Loucy (cell line): ENCODE measurements around the gene CHST2.

ENCODE experiments used
- H2AFZ ChIP-seq: fragments of 200-600 bp; sonication (generic); 2 replicates; pipeline ENCODE4 v1.6.0; 2016; ENCODE audit warnings: antibody characterized with exemption, mild to moderate bottlenecking, low read length, moderate library complexity
- H3F3A ChIP-seq: fragments of 200-600 bp; 2 replicates; pipeline ENCODE4 v1.6.0; 2016; ENCODE audit warnings: antibody characterized with exemption, low read depth, mild to moderate bottlenecking
- H3K27me3 ChIP-seq: fragments of 200-600 bp; sonication (generic); 2 replicates; pipeline ENCODE4 v1.6.1; 2014; ENCODE audit warnings: low read length, mild to moderate bottlenecking; ENCODE audit not compliant: insufficient read depth, poor library complexity, severe bottlenecking
- H3K36me3 ChIP-seq: fragments of 200-600 bp; sonication (generic); 2 replicates; pipeline ENCODE4 v1.6.1; 2016; ENCODE audit warnings: low read length; ENCODE audit not compliant: insufficient read depth
- H3K4me1 ChIP-seq: fragments of 200-600 bp; sonication (generic); 2 replicates; pipeline ENCODE4 v1.5.1; 2014; ENCODE audit warnings: low read length, mild to moderate bottlenecking; ENCODE audit not compliant: insufficient read depth, poor library complexity, severe bottlenecking
- H3K4me2 ChIP-seq: fragments of 200-600 bp; sonication (generic); 2 replicates; pipeline ENCODE4 v1.6.0; 2014; ENCODE audit warnings: antibody characterized with exemption, low read length, low read depth, mild to moderate bottlenecking; ENCODE audit not compliant: poor library complexity, severe bottlenecking
- H3K4me3 ChIP-seq: fragments of 200-600 bp; sonication (generic); 2 replicates; pipeline ENCODE4 v1.5.1; 2014; ENCODE audit warnings: low read length, mild to moderate bottlenecking, mixed read lengths; ENCODE audit not compliant: poor library complexity, severe bottlenecking
- H3K79me2 ChIP-seq: fragments of 200-600 bp; sonication (generic); 2 replicates; pipeline ENCODE4 v1.6.1; 2014; ENCODE audit warnings: low read length; ENCODE audit not compliant: insufficient read depth
- H3K9ac ChIP-seq: fragments of 200-600 bp; sonication (generic); 2 replicates; pipeline ENCODE4 v1.6.0; 2014; ENCODE audit warnings: mild to moderate bottlenecking, low read depth, low read length, moderate library complexity; ENCODE audit not compliant: poor library complexity, severe bottlenecking
- H3K9me2 ChIP-seq: fragments of 200-600 bp; sonication (generic); replicated peaks from 2 replicates; pipeline ENCODE4 v1.6.1; 2016; ENCODE audit warnings: low read depth, low read length, mixed read lengths
- H3K9me3 ChIP-seq: fragments of 200-600 bp; sonication (generic); 2 replicates; pipeline ENCODE4 v1.6.1; 2014; ENCODE audit warnings: mild to moderate bottlenecking, antibody characterized with exemption, low read length, low read depth; ENCODE audit not compliant: insufficient read depth
- H4K20me1 ChIP-seq: fragments of 200-600 bp; sonication (generic); 2 replicates; pipeline ENCODE4 v1.6.0; 2014; ENCODE audit warnings: antibody characterized with exemption, low read length, mild to moderate bottlenecking; ENCODE audit not compliant: insufficient read depth, poor library complexity, severe bottlenecking
- EZH2phosphoT487 ChIP-seq: fragments of 200-600 bp; IDR thresholded peaks from 2 replicates; pipeline ENCODE4 v1.6.1; 2018; ENCODE audit warnings: antibody characterized with exemption, mild to moderate bottlenecking, moderate library complexity, borderline replicate concordance
- TF ChIP-seq, protein P1 (sequence below): fragments of 200-600 bp; sonication (generic); conservative IDR thresholded peaks from 2 replicates; pipeline ENCODE4 v1.5.1; 2014; ENCODE audit warnings: mild to moderate bottlenecking, antibody characterized with exemption, low read length

The CHST2 gene

DNA sequence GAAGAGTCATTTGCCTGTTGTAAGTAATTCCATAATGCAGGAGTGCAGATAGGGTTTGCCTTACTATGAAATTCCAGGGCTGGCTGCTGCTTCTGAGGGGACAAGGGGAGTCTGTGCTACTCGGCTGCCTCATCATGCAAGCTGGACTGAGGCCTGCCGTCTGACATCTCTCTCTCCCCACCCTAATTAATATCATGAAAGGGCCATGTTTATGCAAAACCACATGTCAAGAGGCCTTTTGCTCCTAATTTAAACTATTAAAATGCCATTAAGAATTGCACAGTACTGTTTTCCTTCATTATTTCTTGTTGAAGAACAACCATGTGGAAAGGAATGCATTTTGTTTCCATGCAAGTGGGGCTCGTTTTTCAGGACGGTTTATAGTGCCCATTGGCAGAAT, 26.3 kb downstream of the CHST2 start:
- no peak overlapping the region for H2AFZ ChIP-seq
- H3K9ac ChIP-seq: no peak overlapping the region
- no peaks in the 10 kb centered on the region for H3K9me3 ChIP-seq
- H3K9me2 ChIP-seq: no peaks in the 10 kb centered on the region
- H4K20me1 ChIP-seq: no peaks in the 10 kb centered on the region
- TF ChIP-seq EZH2phosphoT487: no peak
- TF ChIP-seq, protein P1, sequence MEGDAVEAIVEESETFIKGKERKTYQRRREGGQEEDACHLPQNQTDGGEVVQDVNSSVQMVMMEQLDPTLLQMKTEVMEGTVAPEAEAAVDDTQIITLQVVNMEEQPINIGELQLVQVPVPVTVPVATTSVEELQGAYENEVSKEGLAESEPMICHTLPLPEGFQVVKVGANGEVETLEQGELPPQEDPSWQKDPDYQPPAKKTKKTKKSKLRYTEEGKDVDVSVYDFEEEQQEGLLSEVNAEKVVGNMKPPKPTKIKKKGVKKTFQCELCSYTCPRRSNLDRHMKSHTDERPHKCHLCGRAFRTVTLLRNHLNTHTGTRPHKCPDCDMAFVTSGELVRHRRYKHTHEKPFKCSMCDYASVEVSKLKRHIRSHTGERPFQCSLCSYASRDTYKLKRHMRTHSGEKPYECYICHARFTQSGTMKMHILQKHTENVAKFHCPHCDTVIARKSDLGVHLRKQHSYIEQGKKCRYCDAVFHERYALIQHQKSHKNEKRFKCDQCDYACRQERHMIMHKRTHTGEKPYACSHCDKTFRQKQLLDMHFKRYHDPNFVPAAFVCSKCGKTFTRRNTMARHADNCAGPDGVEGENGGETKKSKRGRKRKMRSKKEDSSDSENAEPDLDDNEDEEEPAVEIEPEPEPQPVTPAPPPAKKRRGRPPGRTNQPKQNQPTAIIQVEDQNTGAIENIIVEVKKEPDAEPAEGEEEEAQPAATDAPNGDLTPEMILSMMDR: no peak
- H3K4me3 ChIP-seq: no peak overlapping the region
- H3F3A ChIP-seq: no peaks in the 10 kb centered on the region
- H3K27me3 ChIP-seq: no peaks in the 10 kb centered on the region
- no peaks in the 10 kb centered on the region for H3K4me1 ChIP-seq
- H3K79me2 ChIP-seq: no peaks in the 10 kb centered on the region
- no peaks in the 10 kb centered on the region for H3K36me3 ChIP-seq
- H3K4me2 ChIP-seq: no peak overlapping the region

GRCh38 chr3:143146486-143147274, 27.1 kb downstream of the CHST2 start:
- Histone ChIP-seq H3K79me2 (no peaks in the 10 kb centered on the region), H3K9ac (no peak overlapping the region), H3K4me2 (no peak overlapping the region), H3F3A (no peaks in the 10 kb centered on the region), H3K4me1 (no peaks in the 10 kb centered on the region), H3K9me2 (no peaks in the 10 kb centered on the region), H3K9me3 (no peaks in the 10 kb centered on the region), H2AFZ (no peak overlapping the region), H4K20me1 (no peaks in the 10 kb centered on the region), H3K27me3 (no peaks in the 10 kb centered on the region), H3K36me3 (no peaks in the 10 kb centered on the region), H3K4me3 (no peak overlapping the region)
- TF ChIP-seq, protein P1: no peak
- TF ChIP-seq EZH2phosphoT487: no peak

- H3K9ac ChIP-seq: no peak overlapping the region
- H3K79me2 ChIP-seq: no peaks in the 10 kb centered on the region
- H3K9me2 ChIP-seq: no peaks in the 10 kb centered on the region
- H3K27me3 ChIP-seq: no peaks in the 10 kb centered on the region
- no peaks in the 10 kb centered on the region for H4K20me1 ChIP-seq
- no peaks in the 10 kb centered on the region for H3K36me3 ChIP-seq
- H3K4me1 ChIP-seq: no peaks in the 10 kb centered on the region
- H3F3A ChIP-seq: no peaks in the 10 kb centered on the region
- no peak overlapping the region for H3K4me2 ChIP-seq
- TF ChIP-seq, protein P1: no peak
- TF ChIP-seq EZH2phosphoT487: no peak
- no peak overlapping the region for H2AFZ ChIP-seq
- H3K4me3 ChIP-seq: no peak overlapping the region
- H3K9me3 ChIP-seq: no peaks in the 10 kb centered on the region
Measured at GRCh38 chr3:143147707-143148106, 28.1 kb downstream of the CHST2 start.
